RWPE1 (cell line): ENCODE measurements around the gene DPP7.

Experiments used
- CTCF ChIA-PET: fragments of 350-600 bp; sonication (Branson Sonifier 250); formaldehyde crosslinking; extraction: SDS; loops from one replicate; lab custom pipeline; 2021; lab: Yijun Ruan, JAX
- POLR2A ChIA-PET: fragments of 400-600 bp; formaldehyde crosslinking; extraction: SDS; loops from one replicate; lab custom pipeline; 2020; ENCODE audit warnings: antibody characterized with exemption; ENCODE audit not compliant: low non-redundant PET; lab: Yijun Ruan, JAX
- DNase-seq: peaks from one replicate; pipeline ENCODE4 v3.0.0; 2012; ENCODE audit warnings: low spot score
- H3K27ac ChIP-seq: fragments of 450-650 bp; 2 replicates; pipeline ENCODE4 v1.5.1; 2017
- TF ChIP-seq, protein P1 (sequence below): fragments of 450-650 bp; conservative IDR thresholded peaks from 2 replicates; pipeline ENCODE4 v1.5.1; 2017; ENCODE audit warnings: low read depth, mild to moderate bottlenecking

Gene DPP7

DNA sequence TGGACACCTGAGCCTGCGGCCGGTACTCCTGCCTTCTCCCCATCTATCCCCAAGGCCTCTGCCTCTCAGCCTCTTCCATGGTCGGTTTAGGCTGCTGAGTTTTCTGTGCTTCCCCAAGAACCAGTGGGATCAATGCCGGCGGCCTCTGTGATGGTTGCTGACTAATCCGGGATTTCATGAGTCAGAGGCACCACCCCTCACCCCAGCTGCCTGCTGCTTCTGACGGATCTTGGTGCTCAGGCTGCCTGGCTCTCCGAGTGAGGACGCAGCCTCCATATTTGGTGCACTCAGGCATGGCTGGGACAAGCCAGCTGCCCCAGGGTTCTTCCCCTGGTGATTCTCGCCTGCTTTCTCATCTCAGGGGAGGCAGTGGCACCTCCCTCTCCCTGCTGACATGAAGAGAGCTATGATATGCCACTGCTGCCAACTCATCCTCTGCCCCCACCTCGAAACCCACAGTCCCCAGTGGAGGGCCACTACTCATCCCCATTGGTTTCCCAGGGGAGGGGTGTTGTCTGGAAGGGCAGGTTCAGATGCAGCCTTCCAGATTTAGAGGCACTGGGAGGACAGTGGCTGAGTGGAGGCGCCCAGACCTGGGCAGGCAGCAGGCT lies 31.0 kb downstream of the DPP7 start:
- ChIA-PET CTCF (interaction anchor here (0.5 to 2.5 kb wide), 10 partner anchors 16 to 390 kb away, joined by 3 to 15 read pairs (median 3); partner anchors contain the start of gene NPDC1), POLR2A (interaction anchor here (0.6 to 0.8 kb wide), 3 partner anchors 13 to 37 kb away, joined by 4 to 5 read pairs (median 4); partner anchors contain the start of genes NPDC1 and SAPCD2)
- peak overlapping the region; percentile 97 for H3K27ac ChIP-seq
- peak; percentile 97 for DNase-seq
- TF ChIP-seq, protein P1, sequence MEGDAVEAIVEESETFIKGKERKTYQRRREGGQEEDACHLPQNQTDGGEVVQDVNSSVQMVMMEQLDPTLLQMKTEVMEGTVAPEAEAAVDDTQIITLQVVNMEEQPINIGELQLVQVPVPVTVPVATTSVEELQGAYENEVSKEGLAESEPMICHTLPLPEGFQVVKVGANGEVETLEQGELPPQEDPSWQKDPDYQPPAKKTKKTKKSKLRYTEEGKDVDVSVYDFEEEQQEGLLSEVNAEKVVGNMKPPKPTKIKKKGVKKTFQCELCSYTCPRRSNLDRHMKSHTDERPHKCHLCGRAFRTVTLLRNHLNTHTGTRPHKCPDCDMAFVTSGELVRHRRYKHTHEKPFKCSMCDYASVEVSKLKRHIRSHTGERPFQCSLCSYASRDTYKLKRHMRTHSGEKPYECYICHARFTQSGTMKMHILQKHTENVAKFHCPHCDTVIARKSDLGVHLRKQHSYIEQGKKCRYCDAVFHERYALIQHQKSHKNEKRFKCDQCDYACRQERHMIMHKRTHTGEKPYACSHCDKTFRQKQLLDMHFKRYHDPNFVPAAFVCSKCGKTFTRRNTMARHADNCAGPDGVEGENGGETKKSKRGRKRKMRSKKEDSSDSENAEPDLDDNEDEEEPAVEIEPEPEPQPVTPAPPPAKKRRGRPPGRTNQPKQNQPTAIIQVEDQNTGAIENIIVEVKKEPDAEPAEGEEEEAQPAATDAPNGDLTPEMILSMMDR: no peak

DNA sequence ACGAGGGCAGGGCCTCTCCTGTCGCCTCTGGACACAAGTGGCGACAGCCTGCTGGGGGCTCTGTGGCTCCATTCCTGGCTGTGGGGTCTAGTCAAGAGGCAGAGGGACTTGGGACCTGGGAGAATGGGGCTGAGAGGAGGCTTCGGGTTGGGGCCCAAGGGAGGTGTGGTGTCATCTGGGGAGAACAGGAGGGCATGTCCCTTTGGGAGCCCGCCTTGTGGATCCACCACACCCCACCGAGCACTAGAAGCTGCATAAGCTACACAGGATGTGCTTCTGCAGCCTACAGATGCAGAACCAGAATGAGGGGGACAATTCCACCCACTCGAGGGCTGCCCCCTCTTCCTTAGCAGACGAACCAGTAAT lies 31.6 kb downstream of the DPP7 start:
- TF ChIP-seq, protein P1: no peak
- DNase-seq: no peak
- ChIA-PET POLR2A (interaction anchor here (0.6 to 0.8 kb wide), 3 partner anchors 13 to 36 kb away, joined by 4 to 5 read pairs (median 4); partner anchors contain the start of genes NPDC1 and SAPCD2), CTCF (interaction anchor here (0.5 to 2.5 kb wide), 8 partner anchors 15 to 173 kb away, joined by 3 to 15 read pairs (median 4); partner anchors contain the start of gene NPDC1)
- H3K27ac ChIP-seq: peak overlapping the region; percentile 97

DNA sequence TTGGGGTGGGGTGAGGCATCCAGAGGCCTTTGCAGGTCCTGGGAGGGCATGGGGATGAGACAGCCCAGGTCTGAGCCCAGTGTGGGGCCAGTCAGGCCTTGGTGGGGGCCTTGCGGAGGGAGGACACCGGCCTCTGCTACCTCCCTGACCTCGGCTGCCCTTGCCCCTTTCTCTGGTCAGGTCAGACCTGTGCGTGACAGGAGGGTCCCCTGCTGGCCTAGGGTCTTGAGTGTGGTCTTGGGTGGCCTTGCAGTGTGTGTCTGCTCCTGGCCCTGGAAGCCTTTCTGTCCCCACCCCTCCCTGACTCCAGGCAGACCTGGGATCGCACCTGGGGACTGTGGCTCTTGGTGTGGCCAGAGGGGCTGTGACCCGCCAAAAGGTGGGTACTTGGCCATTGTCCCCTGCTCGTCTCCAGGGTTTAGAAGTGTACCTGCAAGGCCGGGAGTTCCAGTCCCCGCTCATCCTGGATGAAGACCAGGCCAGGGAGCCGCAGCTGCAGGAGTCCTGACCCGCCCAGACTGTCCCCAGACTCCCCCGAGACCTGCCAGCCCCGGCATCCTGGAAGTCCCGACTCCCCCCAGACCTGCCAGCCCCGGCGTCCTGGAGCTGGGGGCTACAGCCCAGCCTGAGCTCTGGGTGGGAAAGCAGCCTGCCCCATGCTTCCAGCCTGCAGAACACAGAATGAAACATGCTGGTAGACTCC lies 32.2 kb downstream of the DPP7 start:
- no peak for DNase-seq
- ChIA-PET POLR2A (no interaction called here), CTCF (interaction anchor here (0.5 to 2.5 kb wide), 7 partner anchors 12 to 174 kb away, joined by 3 to 15 read pairs (median 5); partner anchors contain the start of genes NPDC1 and SAPCD2)
- H3K27ac ChIP-seq: peak overlapping the region; percentile 97
- TF ChIP-seq, protein P1: no peak

DNA sequence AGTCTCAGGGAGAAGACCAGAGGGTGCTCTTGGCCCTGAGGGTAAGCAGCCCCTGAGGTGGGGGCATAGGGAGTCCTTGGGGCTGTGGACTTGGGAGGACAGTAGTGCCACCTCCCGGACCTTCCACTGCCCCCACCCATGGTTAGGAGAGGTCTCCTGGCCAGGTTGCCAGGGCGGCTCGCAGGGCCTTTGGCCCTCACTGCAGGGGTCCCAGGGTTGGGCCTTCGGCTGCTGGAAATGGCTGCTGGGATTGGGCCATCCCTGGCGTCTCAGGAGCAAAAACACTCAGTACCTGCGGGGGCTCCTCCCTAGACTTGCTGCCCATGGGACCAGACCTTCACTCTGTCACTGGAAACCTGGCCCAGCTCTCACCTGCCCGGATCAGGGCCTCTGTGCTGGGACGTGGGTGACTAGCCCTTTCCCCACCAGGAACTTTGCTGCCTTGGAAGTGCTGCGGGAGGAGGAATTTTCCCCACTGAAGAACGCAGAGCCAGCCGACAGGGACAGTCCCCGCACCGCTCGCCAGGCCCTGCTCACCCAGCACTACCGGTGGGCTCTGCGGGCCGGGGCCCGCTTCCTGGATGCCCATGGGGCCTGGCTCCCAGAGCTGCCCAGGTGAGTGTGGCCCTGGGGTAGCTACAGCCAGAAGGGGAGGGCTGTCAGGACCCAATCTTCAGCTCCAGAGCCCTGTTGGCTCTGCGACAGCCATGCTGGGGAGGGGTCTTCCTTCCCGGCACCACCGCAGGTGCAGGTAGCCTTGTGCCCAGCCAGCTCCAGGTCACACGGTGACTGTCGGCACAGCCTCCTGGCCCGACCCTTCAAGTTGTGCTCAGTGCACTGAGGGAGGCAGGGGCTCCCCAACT lies 34.0 kb downstream of the DPP7 start:
- TF ChIP-seq, protein P1: no peak
- ChIA-PET POLR2A (no interaction called here), CTCF (interaction anchor here (0.6 to 1.9 kb wide), 3 partner anchors 34 to 156 kb away, joined by 3 to 6 read pairs (median 5); partner anchors contain the start of gene NPDC1)
- H3K27ac ChIP-seq: peak overlapping the region; percentile 97
- DNase-seq: no peak

DNA sequence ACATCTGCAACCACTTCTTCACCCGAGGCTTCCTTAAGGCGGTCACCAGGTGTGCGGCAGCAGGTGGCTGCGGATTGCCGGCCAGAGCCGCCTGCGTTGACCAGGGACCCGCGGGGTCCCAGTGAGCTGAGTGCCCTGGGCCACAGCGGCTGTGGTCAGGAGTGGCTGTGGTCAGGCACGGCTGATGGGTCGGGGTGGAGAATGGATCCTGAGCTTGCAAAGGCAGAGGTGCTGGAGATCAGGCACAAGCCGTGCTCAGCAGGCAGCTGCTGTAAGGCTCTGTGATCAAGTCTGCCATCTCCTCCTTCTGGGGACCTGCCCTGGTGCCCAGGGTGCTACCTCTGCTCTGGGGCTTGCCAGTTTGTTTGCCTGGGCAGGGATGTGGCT lies 35.1 kb downstream of the DPP7 start:
- TF ChIP-seq, protein P1: no peak
- H3K27ac ChIP-seq: peak overlapping the region; percentile 97
- CTCF ChIA-PET: interaction anchor here (1.1 to 1.7 kb wide), 3 partner anchors 11 to 33 kb away, joined by 3 to 6 read pairs (median 6); partner anchors contain the start of gene NPDC1
- DNase-seq: no peak
- POLR2A ChIA-PET: no interaction called here
